ENCODE measurements around the gene OLFM1.

GRCh38 chr9:135151757-135152613, 64.5 kb downstream of the OLFM1 start:
- TF ChIP-seq CTCF (conservative IDR thresholded peaks at IDR 0.05; ENCODE audit: low read depth, low read length) (no peak), EZH2 (IDR thresholded peaks at IDR 0.05; ENCODE audit: low read length, unreplicated experiment) (no peak)

All from PC-3 (cell line).